HCT116 (cell line): ENCODE measurements around the gene ADAMTS6. TPM values are rescaled to one million over a fixed set of nuclear protein-coding genes. Genes with fewer than 3 reads are reported as not detected.

ENCODE experiments used
- ATAC-seq: fragments of 200-7000 bp; cut with Tn5 transposase; 2 replicates; pipeline ENCODE4 v1.9.1; 2020; ENCODE audit warnings: mild to moderate bottlenecking, moderate library complexity
- BruUV-seq: library from RNA; stranded (reverse); fragments of 400-500 nt; replicated peaks from 2 replicates; lab custom pipeline; 2021; lab: Mats Ljungman, UMichigan
- CTCF ChIA-PET: fragments of 300-600 bp; sonication (Branson Sonifier 250); formaldehyde crosslinking; loops from one replicate; lab custom pipeline; 2021; ENCODE audit warnings: antibody characterized with exemption; lab: Charles Lee
- POLR2A ChIA-PET: fragments of 300-600, 350-600 bp; sonication (Branson Sonifier 250); formaldehyde crosslinking; loops from one replicate; lab custom pipeline; 2021; ENCODE audit warnings: antibody characterized with exemption; lab: Charles Lee
- RAD21 ChIA-PET, 2 experiments: fragments of 300-600 bp; sonication (Branson Sonifier 250); formaldehyde crosslinking; loops; one replicate each; lab custom pipeline; 2023; ENCODE audit warnings: low total read pairs in 2 of 2; ENCODE audit not compliant: uncharacterized antibody in 2 of 2, unreplicated experiment in 2 of 2, low non-redundant PET in 1 of 2; lab: Charles Lee
- DNase-seq: peaks from one replicate; pipeline ENCODE4 v3.0.0-alpha.2; 2010; ENCODE audit warnings: low read depth, low spot score
- H2AFZ ChIP-seq: fragments of 200-600 bp; shearing (Covaris generic), sonication (generic); 2 replicates; pipeline ENCODE4 v1.6.1; 2017; ENCODE audit warnings: low read depth, mixed run types, mixed read lengths, antibody characterized with exemption, low read length; ENCODE audit not compliant: poor library complexity, severe bottlenecking
- H3K27ac ChIP-seq: 2 replicates; pipeline ENCODE4 v1.5.1; 2012; ENCODE audit warnings: low read depth, low read length
- H3K27me3 ChIP-seq: fragments of 200-600 bp; sonication (generic); 2 replicates; pipeline ENCODE4 v1.6.1; 2016; ENCODE audit warnings: mixed run types, low read length, mixed read lengths; ENCODE audit not compliant: insufficient read depth
- H3K36me3 ChIP-seq, 2 experiments: fragments of 200-500 bp in 1 of 2; fragments of 200-600 bp in 1 of 2; sonication (Bioruptor generic) in 1 of 2; sonication (generic) in 1 of 2; 2 replicates each; pipeline versions ENCODE4 v1.5.1 to v1.6.1; 2014 to 2016; ENCODE audit warnings: low read length in 2 of 2, inconsistent platforms in 1 of 2, mixed read lengths in 1 of 2, mixed run types in 1 of 2; ENCODE audit not compliant: insufficient read depth in 2 of 2, control insufficient read depth in 1 of 2
- H3K4me1 ChIP-seq, 2 experiments: fragments of 200-600 bp in 1 of 2; sonication (generic) in 1 of 2; 2 replicates each; pipeline versions ENCODE4 v1.5.1 to v1.6.1; 2012 to 2017; ENCODE audit warnings: low read length in 2 of 2, inconsistent platforms in 1 of 2, mild to moderate bottlenecking in 1 of 2, mixed read lengths in 1 of 2, mixed run types in 1 of 2, moderate library complexity in 1 of 2; ENCODE audit not compliant: insufficient read depth in 2 of 2, control insufficient read depth in 1 of 2
- H3K4me2 ChIP-seq: fragments of 200-600 bp; sonication (generic); 2 replicates; pipeline ENCODE4 v1.6.1; 2017; ENCODE audit warnings: mixed run types, low read length, mixed read lengths
- H3K4me3 ChIP-seq, 2 experiments: fragments of 200-600 bp in 1 of 2; sonication (generic) in 1 of 2; replicated peaks in 1 of 2; 2 replicates each; pipeline ENCODE4 v1.5.1; 2011 to 2016; ENCODE audit warnings: low read length in 2 of 2, control low read depth in 1 of 2, low read depth in 1 of 2, mild to moderate bottlenecking in 1 of 2, mixed read lengths in 1 of 2, mixed run types in 1 of 2
- H3K79me2 ChIP-seq: fragments of 200-600 bp; sonication (generic); 2 replicates; pipeline ENCODE4 v1.6.1; 2017; ENCODE audit warnings: mild to moderate bottlenecking, mixed run types, low read length, moderate library complexity, mixed read lengths; ENCODE audit not compliant: insufficient read depth
- H3K9ac ChIP-seq: fragments of 200-600 bp; sonication (generic); 2 replicates; pipeline ENCODE4 v1.6.1; 2016; ENCODE audit warnings: low read length, mixed read lengths
- H3K9me2 ChIP-seq: fragments of 200-600 bp; sonication (generic), shearing (Covaris generic); 2 replicates; pipeline ENCODE4 v1.6.1; 2017; ENCODE audit warnings: mixed run types, mild to moderate bottlenecking, moderate library complexity; ENCODE audit not compliant: insufficient read depth
- H3K9me3 ChIP-seq, 2 experiments: fragments of 200-500 bp in 1 of 2; fragments of 200-600 bp in 1 of 2; sonication (Bioruptor generic) in 1 of 2; sonication (generic) in 1 of 2; 2 replicates each; pipeline ENCODE4 v1.6.1; 2014 to 2017; ENCODE audit warnings: low read length in 2 of 2, mixed read lengths in 2 of 2, inconsistent platforms in 1 of 2, low read depth in 1 of 2, mild to moderate bottlenecking in 1 of 2, mixed run types in 1 of 2, moderate library complexity in 1 of 2; ENCODE audit not compliant: control insufficient read depth in 1 of 2, insufficient read depth in 1 of 2
- H4K20me1 ChIP-seq: fragments of 200-600 bp; sonication (generic), shearing (Covaris generic); 2 replicates; pipeline ENCODE4 v1.6.1; 2017; ENCODE audit warnings: mixed run types, mild to moderate bottlenecking, moderate library complexity; ENCODE audit not compliant: insufficient read depth
- CBX3 ChIP-seq: IDR thresholded peaks from 2 replicates; pipeline ENCODE4 v1.6.1; 2012; ENCODE audit warnings: low read depth
- EGR1 ChIP-seq: IDR thresholded peaks from 2 replicates; pipeline ENCODE4 v1.6.1; 2012; ENCODE audit warnings: low read depth
- EZH2phosphoT487 ChIP-seq: fragments of 200-600 bp; IDR thresholded peaks from 2 replicates; pipeline ENCODE4 v1.6.1; 2018; ENCODE audit warnings: antibody characterized with exemption, borderline replicate concordance
- JUND ChIP-seq: IDR thresholded peaks from 2 replicates; pipeline ENCODE4 v1.6.1; 2012
- POLR2A ChIP-seq: IDR thresholded peaks from 2 replicates; pipeline ENCODE4 v1.7.0; 2011; ENCODE audit warnings: borderline replicate concordance; ENCODE audit not compliant: insufficient read depth, insufficient read length; ENCODE audit errors: extremely low read depth
- RAD21 ChIP-seq: IDR thresholded peaks from 2 replicates; pipeline ENCODE4 v1.6.1; 2012; ENCODE audit warnings: low read depth, mild to moderate bottlenecking
- SIN3A ChIP-seq: IDR thresholded peaks from 2 replicates; pipeline ENCODE4 v1.6.1; 2012; ENCODE audit warnings: low read depth
- intact Hi-C: fragments of 100-400 bp; cut with micrococcal nuclease; formaldehyde crosslinking; loops from 2 replicates; pipeline ENCODE4 v1.10.0; 2022
- total RNA-seq: library from RNA; stranded (reverse); gene quantifications from one replicate; pipeline ENCODE4 v1.2.1, GENCODE V29; 2021; ENCODE audit not compliant: unreplicated experiment
- TF ChIP-seq, protein P1 (sequence below): IDR thresholded peaks from 2 replicates; pipeline ENCODE4 v1.6.1; 2012
- TF ChIP-seq, protein P2 (sequence below): IDR thresholded peaks from 2 replicates; pipeline ENCODE4 v1.6.1; 2011; ENCODE audit warnings: mild to moderate bottlenecking, low read length, moderate library complexity; ENCODE audit not compliant: insufficient replicate concordance; ENCODE audit errors: extremely low read depth

The ADAMTS6 gene
- total RNA-seq, 1 experiment from 2014 or later: 0.93 TPM

DNA sequence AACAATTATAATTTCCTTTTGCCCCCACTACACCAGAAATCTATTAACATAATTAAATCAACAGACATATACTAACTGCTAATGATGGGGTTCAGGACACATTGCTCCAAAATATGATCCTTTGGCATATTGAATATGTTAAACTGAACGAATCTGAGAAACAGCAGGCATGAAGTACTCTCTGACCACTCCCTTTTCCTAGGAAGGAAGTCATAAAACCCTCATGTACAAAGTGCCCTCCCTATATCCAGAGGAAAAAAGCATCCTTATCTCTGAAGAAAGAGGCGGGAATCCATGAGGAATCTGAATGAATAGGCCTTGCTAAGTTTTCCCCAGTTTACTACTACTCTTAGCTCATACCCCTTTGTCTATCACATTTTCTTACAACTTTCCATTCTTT lies 67.9 kb downstream of the ADAMTS6 start:
- Histone ChIP-seq H3K79me2 (no peaks in the 10 kb centered on the region), H3K36me3 (no peaks in the 10 kb centered on the region), H3K4me1 (no peaks in the 10 kb centered on the region), H3K9me2 (no peaks in the 10 kb centered on the region), H2AFZ (no peak overlapping the region), H3K27me3 (no peaks in the 10 kb centered on the region), H3K9me3 (no peaks in the 10 kb centered on the region), H4K20me1 (no peaks in the 10 kb centered on the region), H3K4me3 (no peak overlapping the region), H3K27ac (no peak overlapping the region), H3K4me2 (no peak overlapping the region), H3K9ac (no peak overlapping the region)
- ChIA-PET CTCF (no interaction called here), POLR2A (no interaction called here), RAD21 (interaction anchor here in 1 of 2 experiments (0.5 to 0.6 kb wide), 2 partner anchors 337 to 546 kb away, joined by 3 to 7 read pairs; no protein-coding TSS in a partner anchor)
- TF ChIP-seq, protein P1, sequence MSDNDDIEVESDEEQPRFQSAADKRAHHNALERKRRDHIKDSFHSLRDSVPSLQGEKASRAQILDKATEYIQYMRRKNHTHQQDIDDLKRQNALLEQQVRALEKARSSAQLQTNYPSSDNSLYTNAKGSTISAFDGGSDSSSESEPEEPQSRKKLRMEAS: no peak
- TF ChIP-seq, protein P2, sequence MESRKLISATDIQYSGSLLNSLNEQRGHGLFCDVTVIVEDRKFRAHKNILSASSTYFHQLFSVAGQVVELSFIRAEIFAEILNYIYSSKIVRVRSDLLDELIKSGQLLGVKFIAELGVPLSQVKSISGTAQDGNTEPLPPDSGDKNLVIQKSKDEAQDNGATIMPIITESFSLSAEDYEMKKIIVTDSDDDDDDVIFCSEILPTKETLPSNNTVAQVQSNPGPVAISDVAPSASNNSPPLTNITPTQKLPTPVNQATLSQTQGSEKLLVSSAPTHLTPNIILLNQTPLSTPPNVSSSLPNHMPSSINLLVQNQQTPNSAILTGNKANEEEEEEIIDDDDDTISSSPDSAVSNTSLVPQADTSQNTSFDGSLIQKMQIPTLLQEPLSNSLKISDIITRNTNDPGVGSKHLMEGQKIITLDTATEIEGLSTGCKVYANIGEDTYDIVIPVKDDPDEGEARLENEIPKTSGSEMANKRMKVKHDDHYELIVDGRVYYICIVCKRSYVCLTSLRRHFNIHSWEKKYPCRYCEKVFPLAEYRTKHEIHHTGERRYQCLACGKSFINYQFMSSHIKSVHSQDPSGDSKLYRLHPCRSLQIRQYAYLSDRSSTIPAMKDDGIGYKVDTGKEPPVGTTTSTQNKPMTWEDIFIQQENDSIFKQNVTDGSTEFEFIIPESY: no peak
- TF ChIP-seq CBX3: no peak
- TF ChIP-seq EGR1: no peak
- no peak for DNase-seq
- BruUV-seq: no TSS peak
- no peak for ATAC-seq
- intact Hi-C loops: no loop called here

DNA sequence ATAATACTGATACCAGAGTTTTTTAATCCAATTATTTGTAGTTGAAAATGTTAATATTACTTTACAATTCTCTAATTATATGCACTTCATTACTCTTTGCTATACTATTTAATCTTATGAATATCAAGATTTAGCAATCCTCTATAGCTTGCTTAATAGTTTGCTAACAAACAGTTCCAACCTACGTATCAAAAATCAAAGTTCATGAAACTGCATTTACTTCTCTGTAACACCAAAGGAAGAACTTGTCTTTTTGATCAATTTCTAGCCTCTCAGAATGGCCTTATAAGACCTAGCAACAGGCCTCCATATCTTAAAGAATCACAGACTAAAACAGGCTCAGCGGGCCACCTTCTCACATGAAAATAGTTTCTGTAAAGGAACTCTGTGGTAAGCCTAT lies 68.9 kb downstream of the ADAMTS6 start:
- no peak overlapping the region for H3K4me3 ChIP-seq
- H3K9ac ChIP-seq: no peak overlapping the region
- ChIA-PET CTCF (no interaction called here), POLR2A (no interaction called here), RAD21 (no interaction called here)
- no peak for ATAC-seq
- TF ChIP-seq SIN3A: no peak
- no peak for TF ChIP-seq EZH2phosphoT487
- TF ChIP-seq RAD21: no peak
- no peak for TF ChIP-seq POLR2A
- TF ChIP-seq JUND: no peak
- H3K27ac ChIP-seq: no peak overlapping the region
- no peak for DNase-seq
- intact Hi-C loops: no loop called here
- H3K4me2 ChIP-seq: no peak overlapping the region
- no TSS peak for BruUV-seq
- no peaks in the 10 kb centered on the region for H3K79me2 ChIP-seq
- H3K36me3 ChIP-seq: no peaks in the 10 kb centered on the region
- H3K9me2 ChIP-seq: no peaks in the 10 kb centered on the region
- H3K4me1 ChIP-seq: no peaks in the 10 kb centered on the region
- H3K27me3 ChIP-seq: no peaks in the 10 kb centered on the region
- no peaks in the 10 kb centered on the region for H4K20me1 ChIP-seq
- no peak overlapping the region for H2AFZ ChIP-seq
- H3K9me3 ChIP-seq: no peaks in the 10 kb centered on the region
